Liver (tissue), 2 donors: ENCODE data around the gene LRIG1.

Source experiments
- CTCF ChIP-seq: fragments of 150-350 bp; IDR thresholded peaks from 2 replicates; pipeline ENCODE4 v1.5.1; 2017; ENCODE audit warnings: improper control_type of control experiment, low read depth, low read length; ENCODE audit not compliant: missing input control
- TF ChIP-seq, protein P1 (sequence below): IDR thresholded peaks from 2 replicates; pipeline ENCODE4 v1.6.1; 2016; ENCODE audit warnings: antibody characterized with exemption
- donor health status: healthy.

- TF ChIP-seq, protein P1, sequence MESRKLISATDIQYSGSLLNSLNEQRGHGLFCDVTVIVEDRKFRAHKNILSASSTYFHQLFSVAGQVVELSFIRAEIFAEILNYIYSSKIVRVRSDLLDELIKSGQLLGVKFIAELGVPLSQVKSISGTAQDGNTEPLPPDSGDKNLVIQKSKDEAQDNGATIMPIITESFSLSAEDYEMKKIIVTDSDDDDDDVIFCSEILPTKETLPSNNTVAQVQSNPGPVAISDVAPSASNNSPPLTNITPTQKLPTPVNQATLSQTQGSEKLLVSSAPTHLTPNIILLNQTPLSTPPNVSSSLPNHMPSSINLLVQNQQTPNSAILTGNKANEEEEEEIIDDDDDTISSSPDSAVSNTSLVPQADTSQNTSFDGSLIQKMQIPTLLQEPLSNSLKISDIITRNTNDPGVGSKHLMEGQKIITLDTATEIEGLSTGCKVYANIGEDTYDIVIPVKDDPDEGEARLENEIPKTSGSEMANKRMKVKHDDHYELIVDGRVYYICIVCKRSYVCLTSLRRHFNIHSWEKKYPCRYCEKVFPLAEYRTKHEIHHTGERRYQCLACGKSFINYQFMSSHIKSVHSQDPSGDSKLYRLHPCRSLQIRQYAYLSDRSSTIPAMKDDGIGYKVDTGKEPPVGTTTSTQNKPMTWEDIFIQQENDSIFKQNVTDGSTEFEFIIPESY = no peak
- TF ChIP-seq CTCF = no peak
These were observed 21.3 kb downstream of the LRIG1 start for GRCh38 chr3:66479532-66479947.
